Small intestine (tissue), 16 donors: Measurements from ENCODE around the gene GSTT2. TPM values are rescaled to one million over a fixed set of nuclear protein-coding genes. Genes with fewer than 3 reads are reported as not detected.
"Not testable (repeated sequence)": the region's sequence is repeated elsewhere in the genome, so short reads cannot be mapped to it uniquely, and the experiment has no call there.

Experiments used
- DNase-seq, 2 donors: peaks; one replicate each; pipeline versions ENCODE4 v3.0.0 to v3.0.0-alpha.2; 2013
- FAIRE-seq: peaks from 2 replicates; lab custom pipeline; 2012; peaks lifted over from hg19 to GRCh38; lab: Jason Lieb, UNC
- H3K27ac ChIP-seq, 3 donors: one replicate each; pipeline ENCODE4 v1.5.1; 2013; ENCODE audit warnings: low read length in 2 of 3, mild to moderate bottlenecking in 2 of 3, control low read depth in 1 of 3, inconsistent platforms in 1 of 3, low read depth in 1 of 3, moderate library complexity in 1 of 3
- H3K27me3 ChIP-seq, 3 donors: one replicate each; pipeline ENCODE4 v1.6.1; 2013; ENCODE audit warnings: low read length in 3 of 3, inconsistent platforms in 1 of 3; ENCODE audit not compliant: control insufficient read depth in 3 of 3, insufficient read depth in 3 of 3
- H3K36me3 ChIP-seq, 3 donors: one replicate each; pipeline ENCODE4 v1.6.1; 2013; ENCODE audit warnings: low read length in 3 of 3, inconsistent platforms in 1 of 3, low read depth in 1 of 3, mild to moderate bottlenecking in 1 of 3, moderate library complexity in 1 of 3; ENCODE audit not compliant: control insufficient read depth in 3 of 3, insufficient read depth in 2 of 3
- H3K4me1 ChIP-seq, 3 donors: one replicate each; pipeline ENCODE4 v1.6.1; 2013; ENCODE audit warnings: low read length in 2 of 3, inconsistent platforms in 1 of 3, low read depth in 1 of 3, mild to moderate bottlenecking in 1 of 3, moderate library complexity in 1 of 3; ENCODE audit not compliant: control insufficient read depth in 3 of 3, insufficient read depth in 2 of 3
- H3K4me3 ChIP-seq, 3 donors: one replicate each; pipeline ENCODE4 v1.5.1; 2013; ENCODE audit warnings: low read length in 3 of 3, control low read depth in 1 of 3, inconsistent platforms in 1 of 3, low read depth in 1 of 3, mild to moderate bottlenecking in 1 of 3, moderate library complexity in 1 of 3
- H3K9me3 ChIP-seq, 2 donors: one replicate each; pipeline ENCODE4 v1.6.1; 2013; ENCODE audit warnings: low read depth in 1 of 2, low read length in 1 of 2; ENCODE audit not compliant: control insufficient read depth in 2 of 2, insufficient read depth in 1 of 2
- WGBS, 3 donors: extraction: QIAGEN DNeasy Blood & Tissue Kit; methylation state at CpG; one replicate each; pipeline ENCODE4 v1.1.7; 2013; 5-methylcytosine and 5-hydroxymethylcytosine counted together
- long read RNA-seq, 10 donors: transcript quantifications; one replicate each; lab custom pipeline, GENCODE V29; 2026
- polyA plus RNA-seq, 4 donors: library from polyadenylated mRNA; stranded (reverse) in 3 of 4; unstranded in 1 of 4; fragments of 200-250 nt in 3 of 4; fragments of 120-200 nt in 1 of 4; gene quantifications; one replicate each; pipeline versions ENCODE4 v1.2.1 to v1.2.3, GENCODE V29; 2013
- donor health status: healthy with polysubstance abuse.
- donor health status: control.
- donor health status: control.
- donor health status: Bipolar disorder and iron deficiency.
- donor health status: healthy.

The GSTT2 gene
- polyA plus RNA-seq, result 1 to 10 TPM in 1 of 4 donors, under 1 TPM in 2, not detected in 1; 0.19 to 1.4 (median 0.81) TPM
- long read RNA-seq, donor 1, partial matches to known transcripts, result 10 of 23 reads
- long read RNA-seq, donor 1, other reads (novel, unspliced or antisense), result 13 of 23 reads
- long read RNA-seq, donor 2, partial matches to known transcripts, result 6 of 6 reads
- long read RNA-seq, donor 2, other reads (novel, unspliced or antisense), result 0 of 6 reads
- long read RNA-seq, donor 3, result 0 reads
- long read RNA-seq, donor 4, result 0 reads
- long read RNA-seq, donor 5, result 0 reads
- long read RNA-seq, donor 6, result 0 reads
- long read RNA-seq, donor 7, partial matches to known transcripts, result 9 of 9 reads
- long read RNA-seq, donor 7, other reads (novel, unspliced or antisense), result 0 of 9 reads
- long read RNA-seq, donor 8, result 0 reads
- long read RNA-seq, donor 9, result 0 reads
- long read RNA-seq, donor 10, result 0 reads

- H3K36me3 ChIP-seq, FAIRE-seq, H3K27me3 ChIP-seq, DNase-seq, H3K4me1 ChIP-seq, H3K27ac ChIP-seq, H3K4me3 ChIP-seq, H3K9me3 ChIP-seq: not testable (repeated sequence)
- no CpG with 5 or more reads among the region's 41 CpGs for WGBS, 3 donors
Observed at GRCh38 chr22:23979557-23980240, at the start of gene GSTT2. Gene GSTT2, plus strand, starts transcription at chr22:23980134.

DNA sequence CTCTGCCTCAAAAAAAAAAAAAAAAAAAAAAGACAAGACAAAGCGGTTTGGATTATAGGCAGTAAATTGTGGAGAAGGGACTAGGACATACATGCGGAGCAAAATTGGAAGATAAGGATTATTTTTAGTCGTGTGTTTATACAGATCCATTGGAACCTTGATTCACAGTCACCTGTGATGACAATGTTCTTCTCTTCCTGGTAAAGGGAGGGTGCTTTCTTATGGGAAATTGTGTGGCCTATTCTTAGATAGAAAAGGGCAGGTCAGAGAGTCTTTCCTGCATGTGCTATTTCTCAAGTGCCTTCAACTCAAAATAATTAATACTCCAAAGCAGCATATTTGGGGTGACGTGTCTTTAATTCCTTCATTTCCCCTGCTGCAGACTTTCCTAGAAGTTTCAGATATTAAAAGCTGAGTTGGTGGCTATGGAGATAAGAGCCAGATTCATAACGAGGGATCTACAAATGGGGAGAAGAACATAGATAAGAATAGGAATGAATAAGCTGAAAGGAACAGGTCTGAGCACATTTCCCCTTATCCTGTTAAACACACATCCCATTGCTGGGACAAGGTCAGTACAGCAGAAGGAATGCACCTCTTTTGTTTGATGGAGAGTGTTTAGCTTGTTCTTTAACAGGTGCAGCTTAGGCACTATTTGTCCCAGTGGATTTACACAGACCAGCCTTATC lies 41.5 kb upstream of the GSTT2 start:
- Histone ChIP-seq H3K4me1 (no peaks in the 10 kb centered on the region), H3K9me3 (no peaks in the 10 kb centered on the region), H3K4me3 (no peak overlapping the region), H3K27ac (no peak overlapping the region), H3K36me3 (no peaks in the 10 kb centered on the region), H3K27me3 (no peaks in the 10 kb centered on the region)
- no peak for FAIRE-seq
- peak in 1 of 2 donors; percentile 22 for DNase-seq
- 65 to 72% (median 68%) methylated on average over 5 of the region's 5 CpGs for WGBS, 3 donors

DNA sequence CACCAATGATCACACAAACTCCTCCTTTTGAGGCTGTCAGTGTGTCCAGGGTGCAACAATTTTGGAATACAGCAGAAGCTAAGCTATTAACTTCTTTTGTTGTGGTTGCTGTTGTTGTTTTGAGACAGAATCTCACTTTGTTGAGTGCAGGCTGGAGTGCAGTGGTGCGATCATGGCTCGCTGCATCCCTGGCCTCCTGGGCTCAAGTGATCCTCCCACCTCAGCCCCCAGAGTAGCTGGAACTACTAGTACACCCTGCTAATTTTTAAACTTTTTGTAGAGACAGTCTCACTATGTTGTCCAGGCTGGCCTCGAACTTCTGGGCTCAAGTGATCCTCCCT lies 40.9 kb upstream of the GSTT2 start:
- no peak for FAIRE-seq

DNA sequence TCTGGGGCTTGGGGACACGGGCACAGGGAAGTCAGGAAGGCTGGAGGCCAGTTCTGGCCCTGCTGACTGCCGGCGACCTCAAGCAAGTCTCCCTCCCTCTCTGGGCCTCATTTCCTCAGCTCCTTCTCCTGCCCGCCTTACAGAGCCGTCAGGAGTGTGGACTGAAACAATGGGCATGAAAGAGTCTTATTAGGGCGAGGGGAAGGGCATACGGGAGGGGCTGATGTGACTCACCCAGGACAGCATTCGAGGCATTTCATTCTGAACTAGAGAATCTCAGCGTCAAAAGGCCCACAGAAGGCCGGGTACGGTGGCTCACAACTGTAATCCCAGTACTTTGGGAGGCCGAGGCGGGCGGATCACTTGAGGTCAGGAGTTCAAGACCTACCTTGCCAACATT lies 39.8 kb upstream of the GSTT2 start:
- H3K4me1 ChIP-seq, H3K4me3 ChIP-seq, DNase-seq, FAIRE-seq, H3K9me3 ChIP-seq, H3K27ac ChIP-seq, H3K36me3 ChIP-seq, H3K27me3 ChIP-seq: not testable (repeated sequence)
- WGBS, 3 donors, result 84% methylated on average over 3 of the region's 14 CpGs; no CpG with 5 or more reads in 2 of the 3 donors

More for the DNA sequence above, 40.9 kb upstream of the GSTT2 start:
- DNase-seq, result no peak
- Histone ChIP-seq H3K27me3 (no peaks in the 10 kb centered on the region), H3K36me3 (no peaks in the 10 kb centered on the region), H3K9me3 (no peaks in the 10 kb centered on the region), H3K27ac (no peak overlapping the region), H3K4me3 (no peak overlapping the region), H3K4me1 (no peaks in the 10 kb centered on the region)
- WGBS, 3 donors, result 61 to 94% (median 83%) methylated on average over 3 of the region's 3 CpGs

DNA sequence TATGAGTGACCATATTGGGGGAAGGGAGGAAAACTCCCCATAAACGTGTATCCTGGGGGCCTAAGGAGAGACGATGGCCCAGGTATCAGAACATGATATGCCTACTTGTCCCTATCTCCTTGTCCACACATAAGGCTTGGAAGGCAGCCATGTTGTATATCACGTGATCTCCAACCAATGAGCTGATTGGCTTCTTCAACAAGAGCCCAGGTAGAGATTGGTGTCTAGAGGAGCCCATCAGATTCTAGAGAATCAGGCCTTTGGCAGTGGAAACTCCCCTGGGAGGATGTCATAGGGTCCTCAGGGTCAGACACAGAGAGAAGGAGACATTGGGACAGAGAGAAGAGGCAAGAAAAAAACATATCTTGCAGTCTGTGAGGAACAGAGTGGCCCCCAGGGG lies 32.5 kb upstream of the GSTT2 start:
- H3K36me3 ChIP-seq, H3K9me3 ChIP-seq, H3K4me3 ChIP-seq, H3K27me3 ChIP-seq, H3K27ac ChIP-seq, FAIRE-seq, DNase-seq, H3K4me1 ChIP-seq: not testable (repeated sequence)
- 8 to 74% (median 40%) methylated on average over 1 to 3 of the region's 3 CpGs for WGBS, 3 donors

- not testable (repeated sequence) for H3K36me3 ChIP-seq, FAIRE-seq, H3K4me1 ChIP-seq, DNase-seq, H3K27me3 ChIP-seq, H3K4me3 ChIP-seq, H3K27ac ChIP-seq, H3K9me3 ChIP-seq
- WGBS, 3 donors, result 81 to 88% (median 85%) methylated on average over 13 to 18 of the region's 18 CpGs
Observed at GRCh38 chr22:23949764-23950163, 30.2 kb upstream of the GSTT2 start.

DNA sequence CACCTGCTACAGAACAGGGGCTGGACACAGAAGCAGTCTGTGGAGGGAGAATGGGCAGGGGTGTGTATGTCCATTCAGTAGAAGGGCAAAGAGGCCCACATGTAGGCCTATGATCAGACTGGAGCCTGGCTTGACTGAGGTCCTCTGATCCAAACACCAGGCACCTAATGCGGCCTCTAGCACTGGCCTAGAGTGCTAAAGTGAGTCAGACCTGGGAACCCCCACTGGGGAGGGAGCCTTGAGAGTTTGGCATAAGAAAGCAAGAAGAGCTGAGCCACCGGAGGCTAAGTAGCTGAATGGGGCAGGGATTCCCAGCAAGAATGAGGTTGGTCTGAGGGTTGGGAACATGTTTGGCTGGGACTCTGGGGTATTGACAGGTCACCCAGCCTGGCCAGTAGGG lies 28.6 kb upstream of the GSTT2 start:
- WGBS, 3 donors, result 84 to 89% (median 87%) methylated on average over 2 of the region's 2 CpGs
- H3K27ac ChIP-seq, H3K36me3 ChIP-seq, DNase-seq, H3K4me3 ChIP-seq, FAIRE-seq, H3K27me3 ChIP-seq, H3K9me3 ChIP-seq, H3K4me1 ChIP-seq: not testable (repeated sequence)

GRCh38 chr22:23952794-23953405 lies 27.0 kb upstream of the GSTT2 start:
- not testable (repeated sequence) for FAIRE-seq, H3K27me3 ChIP-seq, H3K4me3 ChIP-seq, H3K9me3 ChIP-seq, H3K27ac ChIP-seq, H3K36me3 ChIP-seq, H3K4me1 ChIP-seq, DNase-seq
- WGBS, 3 donors, result 69 to 74% (median 71%) methylated on average over 10 to 11 of the region's 11 CpGs
